Measurements from ENCODE around the gene ZMIZ1. TPM values are rescaled to one million over a fixed set of nuclear protein-coding genes. Genes with fewer than 3 reads are reported as not detected.

Gene ZMIZ1
- polyA plus RNA-seq, 1 experiment = 13.0 TPM

GRCh38 chr10:79353000-79353406, 284.2 kb downstream of the ZMIZ1 start:
- DNase-seq (ENCODE audit: low read depth) = no peak
- ChIA-PET CTCF (no interaction called here), POLR2A (no interaction called here)
- H3K27me3 ChIP-seq (ENCODE audit: control insufficient read depth, insufficient read depth, low read length) = no peaks in the 10 kb centered on the region
- peaks cover 47% of the 10 kb centered on the region for H3K36me3 ChIP-seq (ENCODE audit: control insufficient read depth, insufficient read depth, low read length)
- TF ChIP-seq CTCF (IDR thresholded peaks at IDR 0.05; ENCODE audit: insufficient read depth, low read depth, low read length) = no peak
- H3K4me3 ChIP-seq (ENCODE audit: low read depth, low read length) = no peak overlapping the region

- no peak for DNase-seq (ENCODE audit: low read depth)
- H3K36me3 ChIP-seq (ENCODE audit: control insufficient read depth, insufficient read depth, low read length) = peaks cover 47% of the 10 kb centered on the region
- ChIA-PET POLR2A (no interaction called here), CTCF (no interaction called here)
- no peak overlapping the region for H3K4me3 ChIP-seq (ENCODE audit: low read depth, low read length)
- TF ChIP-seq CTCF (IDR thresholded peaks at IDR 0.05; ENCODE audit: insufficient read depth, low read depth, low read length) = no peak
- no peaks in the 10 kb centered on the region for H3K27me3 ChIP-seq (ENCODE audit: control insufficient read depth, insufficient read depth, low read length)
Measured at GRCh38 chr10:79353726-79354125, 285.0 kb downstream of the ZMIZ1 start.

- Histone ChIP-seq H3K27me3 (ENCODE audit: control insufficient read depth, insufficient read depth, low read length) (no peaks in the 10 kb centered on the region), H3K36me3 (ENCODE audit: control insufficient read depth, insufficient read depth, low read length) (peaks cover 46% of the 10 kb centered on the region), H3K4me3 (ENCODE audit: low read depth, low read length) (no peak overlapping the region)
- DNase-seq (ENCODE audit: low read depth) = no peak
- TF ChIP-seq CTCF (IDR thresholded peaks at IDR 0.05; ENCODE audit: insufficient read depth, low read depth, low read length) = no peak
- POLR2A ChIA-PET = no interaction called here
- CTCF ChIA-PET = no interaction called here
Measured at GRCh38 chr10:79354141-79354540, 285.4 kb downstream of the ZMIZ1 start.

DNA sequence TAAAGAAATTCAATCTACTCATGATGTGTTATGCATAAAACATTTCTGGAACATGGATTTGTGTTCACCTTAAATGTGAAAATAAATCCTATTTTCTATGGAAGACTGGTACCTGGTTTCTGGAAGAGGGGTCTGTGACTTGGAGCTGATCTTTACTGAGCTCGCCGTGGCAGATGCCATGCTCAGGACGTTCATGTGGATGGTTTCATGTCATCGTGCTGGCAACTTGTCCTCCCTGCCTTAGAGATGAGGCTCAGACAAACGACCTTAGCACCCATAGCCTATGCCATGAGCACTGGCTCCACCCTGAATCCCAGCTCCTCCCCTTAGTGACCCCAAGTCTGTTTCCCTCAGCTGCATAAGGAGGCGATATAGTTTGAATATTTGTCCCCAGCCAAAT, 285.8 kb downstream of the ZMIZ1 start:
- Histone ChIP-seq H3K36me3 (ENCODE audit: control insufficient read depth, insufficient read depth, low read length) (peaks cover 41% of the 10 kb centered on the region), H3K27me3 (ENCODE audit: control insufficient read depth, insufficient read depth, low read length) (no peaks in the 10 kb centered on the region), H3K4me3 (ENCODE audit: low read depth, low read length) (no peak overlapping the region)
- ChIA-PET POLR2A (no interaction called here), CTCF (interaction anchor here (1.3 kb wide), 1 partner anchor 8 kb away, joined by 4 read pairs; no protein-coding TSS in a partner anchor)
- no peak for DNase-seq (ENCODE audit: low read depth)
- TF ChIP-seq CTCF (IDR thresholded peaks at IDR 0.05; ENCODE audit: insufficient read depth, low read depth, low read length) = no peak

GRCh38 chr10:79355420-79356017, 286.8 kb downstream of the ZMIZ1 start:
- ChIA-PET CTCF (interaction anchor here (1.3 kb wide), 1 partner anchor 9 kb away, joined by 4 read pairs; no protein-coding TSS in a partner anchor), POLR2A (no interaction called here)
- no peak overlapping the region for H3K4me3 ChIP-seq (ENCODE audit: low read depth, low read length)
- DNase-seq (ENCODE audit: low read depth) = no peak
- peaks cover 33% of the 10 kb centered on the region for H3K36me3 ChIP-seq (ENCODE audit: control insufficient read depth, insufficient read depth, low read length)
- H3K27me3 ChIP-seq (ENCODE audit: control insufficient read depth, insufficient read depth, low read length) = no peaks in the 10 kb centered on the region
- TF ChIP-seq CTCF (IDR thresholded peaks at IDR 0.05; ENCODE audit: insufficient read depth, low read depth, low read length) = no peak
